MCF 10A (cell line): Measurements from ENCODE around the gene SSR4. TPM values are rescaled to one million over a fixed set of nuclear protein-coding genes. Genes with fewer than 3 reads are reported as not detected.

ENCODE experiments used
- BruUV-seq: library from RNA; stranded (reverse); fragments of 400-500 nt; replicated peaks from 2 replicates; lab custom pipeline; 2021; lab: Mats Ljungman, UMichigan
- CTCF ChIA-PET: fragments of 300-600 bp; sonication (Branson Sonifier 250); formaldehyde crosslinking; extraction: SDS; loops from one replicate; lab custom pipeline; 2021; ENCODE audit warnings: antibody characterized with exemption, inconsistent platforms; lab: Yijun Ruan, JAX
- POLR2A ChIA-PET: fragments of 300-600, 350-650 bp; sonication (Branson Sonifier 250); formaldehyde crosslinking; extraction: SDS; loops from one replicate; lab custom pipeline; 2020; ENCODE audit warnings: antibody characterized with exemption, inconsistent platforms; lab: Yijun Ruan, JAX
- DNase-seq: peaks from one replicate; pipeline ENCODE4 v3.0.0-alpha.2; 2018; ENCODE audit not compliant: unreplicated experiment
- H3K27ac Mint-ChIP-seq: one replicate; pipeline ENCODE4 v1.8.0; 2022; ENCODE audit warnings: mild to moderate bottlenecking, low read depth, mixed read lengths; ENCODE audit not compliant: unreplicated experiment
- H3K27me3 Mint-ChIP-seq: one replicate; pipeline ENCODE4 v1.8.0; 2022; ENCODE audit warnings: mixed read lengths; ENCODE audit not compliant: insufficient read depth, unreplicated experiment
- H3K36me3 Mint-ChIP-seq: one replicate; pipeline ENCODE4 v1.8.0; 2022; ENCODE audit warnings: mild to moderate bottlenecking, moderate library complexity, mixed read lengths; ENCODE audit not compliant: insufficient read depth, unreplicated experiment
- H3K4me1 Mint-ChIP-seq: one replicate; pipeline ENCODE4 v1.8.0; 2022; ENCODE audit warnings: mixed read lengths; ENCODE audit not compliant: insufficient read depth, unreplicated experiment
- H3K4me3 Mint-ChIP-seq: one replicate; pipeline ENCODE4 v1.8.0; 2022; ENCODE audit warnings: mild to moderate bottlenecking, moderate library complexity, mixed read lengths; ENCODE audit not compliant: unreplicated experiment
- H3K9me3 Mint-ChIP-seq: one replicate; pipeline ENCODE4 v1.8.0; 2022; ENCODE audit warnings: mixed read lengths; ENCODE audit not compliant: unreplicated experiment
- CTCF ChIP-seq: fragments of 200-600 bp; IDR thresholded peaks from one replicate; pipeline ENCODE4 v1.8.0; 2022; ENCODE audit warnings: antibody characterized with exemption, mild to moderate bottlenecking; ENCODE audit not compliant: unreplicated experiment
- intact Hi-C: fragments of 100-400 bp; cut with micrococcal nuclease; formaldehyde crosslinking; loops from 2 replicates; pipeline ENCODE4 v1.14.1; 2022
- total RNA-seq: library from RNA; stranded (reverse); gene quantifications from 2 replicates; pipeline ENCODE4 v1.2.3, GENCODE V29; 2022

Gene SSR4
- total RNA-seq, 1 experiment from 2014 or later: 328 TPM

GRCh38 chrX:153763298-153763932, 31.1 kb upstream of the SSR4 start:
- no peak for DNase-seq
- intact Hi-C loops: loop anchor here (5.0 kb wide), 1 partner anchor 769 kb away; no protein-coding TSS in a partner anchor
- no peak for TF ChIP-seq CTCF
- no peaks in the 10 kb centered on the region for H3K36me3 Mint-ChIP-seq
- H3K27me3 Mint-ChIP-seq: no peaks in the 10 kb centered on the region
- H3K9me3 Mint-ChIP-seq: no peaks in the 10 kb centered on the region
- peak overlapping the region; percentile 81 for H3K4me3 Mint-ChIP-seq
- POLR2A ChIA-PET: interaction anchor here (0.6 to 1.5 kb wide), 4 partner anchors 55 to 410 kb away, joined by 3 to 8 read pairs (median 4); no protein-coding TSS in a partner anchor
- peaks cover 6% of the 10 kb centered on the region for H3K4me1 Mint-ChIP-seq
- BruUV-seq: no TSS peak
- H3K27ac Mint-ChIP-seq: no peak overlapping the region
- CTCF ChIA-PET: interaction anchor here (0.6 to 6.6 kb wide), 18 partner anchors 8 to 858 kb away, joined by 3 to 51 read pairs (median 4); partner anchors contain the start of gene ATP2B3

DNA sequence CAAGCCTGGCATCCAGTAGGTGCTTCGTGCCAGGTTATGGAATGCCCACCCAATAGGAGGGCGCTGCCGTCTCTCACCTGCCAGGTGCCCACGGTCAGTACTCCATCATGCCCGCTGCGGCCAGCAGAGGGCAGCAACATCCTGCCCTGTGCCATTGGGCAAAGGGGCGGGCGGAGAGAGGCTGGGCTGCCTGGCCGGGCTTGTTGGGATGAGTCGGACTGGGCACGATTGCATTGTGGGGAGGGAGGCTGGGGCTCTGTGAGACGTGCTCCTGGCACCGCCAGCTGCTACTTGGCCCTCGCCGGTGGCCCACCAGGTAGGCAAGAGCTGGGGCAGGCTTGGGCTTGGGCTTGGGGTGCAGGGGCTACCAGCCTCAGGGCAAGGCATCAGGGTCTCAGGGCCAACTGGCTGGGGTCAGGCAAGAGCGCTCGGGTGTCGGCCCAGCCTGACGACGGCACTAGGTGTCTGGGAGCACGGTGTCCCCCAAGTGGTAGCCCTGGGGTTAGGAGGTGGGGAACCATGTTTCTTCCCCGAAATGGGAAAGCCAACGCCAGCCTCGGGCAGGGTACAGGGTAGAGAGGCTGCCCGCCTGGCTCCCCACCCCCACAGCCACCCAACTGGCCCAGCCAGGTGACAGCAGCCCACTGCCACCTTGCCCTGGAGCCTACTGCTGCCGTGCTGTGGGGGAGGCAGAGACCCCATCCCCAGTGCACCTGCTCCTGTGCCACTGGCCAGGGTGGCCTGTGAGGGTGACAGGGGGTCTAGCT, 30.3 kb upstream of the SSR4 start, which contains the start of gene PLXNB3:
PLXNB3 (plus strand) TSS at position 261 of the 767 bp plus-strand sequence. CDS start 1,287 bp downstream, outside the sequence.
- H3K27me3 Mint-ChIP-seq: no peaks in the 10 kb centered on the region
- ChIA-PET POLR2A (interaction anchor here (1.0 to 1.5 kb wide), 3 partner anchors 120 to 182 kb away, joined by 3 to 8 read pairs (median 4); no protein-coding TSS in a partner anchor), CTCF (interaction anchor here (0.6 to 6.6 kb wide), 16 partner anchors 9 to 334 kb away, joined by 3 to 51 read pairs (median 4); partner anchors contain the start of gene HCFC1)
- DNase-seq: peak; percentile 79
- no peaks in the 10 kb centered on the region for H3K36me3 Mint-ChIP-seq
- TF ChIP-seq CTCF: peak; percentile 60
- peak within 1 kb of the TSS; percentile 75 for H3K27ac Mint-ChIP-seq
- no TSS peak for BruUV-seq
- peaks cover 6% of the 10 kb centered on the region for H3K4me1 Mint-ChIP-seq
- no peaks in the 10 kb centered on the region for H3K9me3 Mint-ChIP-seq
- intact Hi-C loops: loop anchor here (1.0 to 5.0 kb wide), 3 partner anchors 183 to 768 kb away; no protein-coding TSS in a partner anchor
- H3K4me3 Mint-ChIP-seq: peak within 1 kb of the TSS; percentile 81

DNA sequence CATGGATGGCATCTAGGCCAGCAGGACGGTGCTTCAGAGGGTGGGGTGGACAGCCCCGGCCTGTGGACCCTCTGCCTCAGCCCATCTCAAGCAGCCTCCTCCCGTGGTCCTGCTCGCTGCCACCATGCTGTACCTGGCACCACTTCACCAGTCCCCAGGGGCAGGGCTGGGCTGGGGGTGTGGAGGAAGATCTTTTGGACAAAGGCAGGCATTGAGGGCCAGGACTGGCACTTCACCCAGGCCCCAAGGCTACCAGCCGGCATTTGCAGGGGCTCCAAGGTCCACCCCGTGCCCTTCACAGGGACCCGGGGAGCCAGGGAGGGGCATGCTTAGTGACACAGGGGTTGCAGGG, 29.7 kb upstream of the SSR4 start:
- POLR2A ChIA-PET: interaction anchor here (1.2 kb wide), 1 partner anchor 182 kb away, joined by 3 read pairs; no protein-coding TSS in a partner anchor
- H3K4me3 Mint-ChIP-seq: peak overlapping the region; percentile 81
- no TSS peak for BruUV-seq
- no peak for TF ChIP-seq CTCF
- DNase-seq: no peak
- no peaks in the 10 kb centered on the region for H3K9me3 Mint-ChIP-seq
- CTCF ChIA-PET: interaction anchor here (0.6 to 6.6 kb wide), 6 partner anchors 11 to 207 kb away, joined by 3 to 51 read pairs (median 4); partner anchors contain the start of gene HCFC1
- no peaks in the 10 kb centered on the region for H3K27me3 Mint-ChIP-seq
- no peaks in the 10 kb centered on the region for H3K36me3 Mint-ChIP-seq
- H3K4me1 Mint-ChIP-seq: peaks cover 6% of the 10 kb centered on the region
- no peak overlapping the region for H3K27ac Mint-ChIP-seq
- intact Hi-C loops: loop anchor here (1.0 to 5.0 kb wide), 3 partner anchors 182 to 768 kb away; no protein-coding TSS in a partner anchor
